GM12878 (cell line): ENCODE data around the gene NT5C1A. TPM values are rescaled to one million over a fixed set of nuclear protein-coding genes. Genes with fewer than 3 reads are reported as not detected.

ENCODE experiments used
- ATAC-seq: fragments of 200-7000 bp; cut with Tn5 transposase; 3 replicates; pipeline ENCODE4 v1.9.1; 2020; ENCODE audit warnings: mild to moderate bottlenecking, moderate library complexity
- BruUV-seq: library from RNA; stranded (reverse); fragments of 400-500 nt; replicated peaks from 2 replicates; lab custom pipeline; 2021; lab: Mats Ljungman, UMichigan
- CTCF ChIA-PET: fragments of 300-600 bp; sonication (Branson Sonifier 250); formaldehyde crosslinking; extraction: SDS; loops from one replicate; lab custom pipeline; 2021; ENCODE audit warnings: inconsistent platforms; lab: Yijun Ruan, JAX
- POLR2A ChIA-PET: fragments of 350-600 bp; formaldehyde crosslinking; extraction: SDS; loops from one replicate; lab custom pipeline; 2021; ENCODE audit warnings: inconsistent platforms; lab: Charles Lee
- RAD21 ChIA-PET: fragments of 300-600 bp; sonication (Branson Sonifier 250); formaldehyde crosslinking; loops from one replicate; lab custom pipeline; 2023; ENCODE audit warnings: antibody characterized with exemption; ENCODE audit not compliant: unreplicated experiment; lab: Charles Lee
- SMC1A ChIA-PET: fragments of 300-600 bp; sonication (Branson Sonifier 250); formaldehyde crosslinking; loops from one replicate; lab custom pipeline; 2023; ENCODE audit not compliant: unreplicated experiment, uncharacterized antibody; lab: Charles Lee
- DNase-seq: peaks from one replicate; pipeline ENCODE4 v3.0.0-alpha.2; 2011; ENCODE audit warnings: low read depth, low spot score
- FAIRE-seq: peaks from 3 replicates; lab custom pipeline; 2011; peaks lifted over from hg19 to GRCh38; lab: Jason Lieb, UNC
- H2AFZ ChIP-seq: 2 replicates; pipeline ENCODE4 v1.6.0; 2011; ENCODE audit warnings: low read depth, low read length, control low read depth; ENCODE audit not compliant: control insufficient read depth
- H3K27ac ChIP-seq: 2 replicates; pipeline ENCODE4 v1.5.1; 2011; ENCODE audit warnings: control low read depth; ENCODE audit not compliant: control insufficient read depth, insufficient read depth
- H3K27me3 ChIP-seq, 2 experiments: replicated peaks in 1 of 2; 2 replicates each; pipeline versions ENCODE4 v1.6.0 to v1.6.1; 2011; ENCODE audit warnings: low read length in 1 of 2; ENCODE audit not compliant: control insufficient read depth in 2 of 2, insufficient read depth in 2 of 2
- H3K36me3 ChIP-seq, 2 experiments: 2 replicates each; pipeline ENCODE4 v1.5.1; 2011; ENCODE audit warnings: low read length in 1 of 2; ENCODE audit not compliant: control insufficient read depth in 2 of 2, insufficient read depth in 2 of 2
- H3K4me1 ChIP-seq: 2 replicates; pipeline ENCODE4 v1.6.1; 2011; ENCODE audit warnings: mild to moderate bottlenecking, low read length, moderate library complexity, mixed read lengths; ENCODE audit not compliant: control insufficient read depth, insufficient read depth
- H3K4me2 ChIP-seq: 2 replicates; pipeline ENCODE4 v1.6.0; 2011; ENCODE audit warnings: control low read depth; ENCODE audit not compliant: control insufficient read depth, insufficient read depth
- H3K4me3 ChIP-seq: fragments of 200-600 bp; sonication (generic); 2 replicates; pipeline ENCODE4 v1.5.1; 2016
- H3K79me2 ChIP-seq: 2 replicates; pipeline ENCODE4 v1.6.0; 2011; ENCODE audit warnings: low read length; ENCODE audit not compliant: control insufficient read depth, insufficient read depth
- H3K9ac ChIP-seq: 2 replicates; pipeline ENCODE4 v1.8.0; 2011; ENCODE audit warnings: low read length, control low read depth, mixed read lengths; ENCODE audit not compliant: control insufficient read depth, insufficient read depth
- H3K9me3 ChIP-seq: replicated peaks from 3 replicates; pipeline ENCODE4 v1.5.1; 2011; ENCODE audit warnings: mild to moderate bottlenecking, low read length; ENCODE audit not compliant: control insufficient read depth, insufficient read depth
- H4K20me1 ChIP-seq: 2 replicates; pipeline ENCODE4 v1.6.0; 2011; ENCODE audit not compliant: control insufficient read depth, insufficient read depth
- BRCA1 ChIP-seq: IDR thresholded peaks from 2 replicates; pipeline ENCODE4 v1.6.1; 2011; ENCODE audit warnings: low read depth, low read length, improper control_type of control experiment
- EP300 ChIP-seq, 2 experiments: fragments of 150-350 bp in 1 of 2; IDR thresholded peaks; 2 replicates each; pipeline ENCODE4 v1.6.1; 2011 to 2012; ENCODE audit warnings: low read depth in 2 of 2, low read length in 2 of 2, borderline replicate concordance in 1 of 2, improper control_type of control experiment in 1 of 2, inconsistent platforms in 1 of 2; ENCODE audit not compliant: control insufficient read depth in 1 of 2
- IRF4 ChIP-seq: IDR thresholded peaks from 2 replicates; pipeline ENCODE4 v1.6.1; 2011; ENCODE audit warnings: low read depth, low read length
- KAT2A ChIP-seq: conservative IDR thresholded peaks from 2 replicates; pipeline ENCODE4 v1.6.1; 2011; ENCODE audit warnings: low read depth, low read length; ENCODE audit not compliant: control insufficient read depth
- KLF5 ChIP-seq: fragments of 450-650 bp; IDR thresholded peaks from 2 replicates; pipeline ENCODE4 v1.6.1; 2014; ENCODE audit warnings: mild to moderate bottlenecking; ENCODE audit not compliant: partially characterized antibody
- MEF2B ChIP-seq: fragments of 450-650 bp; IDR thresholded peaks from 2 replicates; pipeline ENCODE4 v1.6.1; 2018; ENCODE audit warnings: mild to moderate bottlenecking, moderate library complexity; ENCODE audit not compliant: partially characterized antibody, poor library complexity, severe bottlenecking
- NFIC ChIP-seq: IDR thresholded peaks from 2 replicates; pipeline ENCODE4 v1.6.1; 2012; ENCODE audit warnings: low read depth, mild to moderate bottlenecking, inconsistent platforms, low read length, moderate library complexity
- NFYB ChIP-seq: IDR thresholded peaks from 2 replicates; pipeline ENCODE4 v1.6.1; 2011; ENCODE audit warnings: low read depth, mild to moderate bottlenecking, low read length, improper control_type of control experiment, moderate library complexity; ENCODE audit not compliant: insufficient read depth
- NR2F1 ChIP-seq: fragments of 450-650 bp; conservative IDR thresholded peaks from 2 replicates; pipeline ENCODE4 v1.6.1; 2017; ENCODE audit warnings: mild to moderate bottlenecking
- PAX5 ChIP-seq: IDR thresholded peaks from 2 replicates; pipeline ENCODE4 v1.6.1; 2011; ENCODE audit warnings: low read depth, low read length, borderline replicate concordance
- RAD21 ChIP-seq: IDR thresholded peaks from 2 replicates; pipeline ENCODE4 v1.6.1; 2011; ENCODE audit warnings: mild to moderate bottlenecking, low read depth, low read length, moderate library complexity; ENCODE audit not compliant: insufficient read depth
- REST ChIP-seq: IDR thresholded peaks from 2 replicates; pipeline ENCODE4 v1.6.1; 2012; ENCODE audit warnings: mild to moderate bottlenecking, low read depth, low read length
- SP1 ChIP-seq: IDR thresholded peaks from one replicate; pipeline ENCODE4 v1.6.1; 2011; ENCODE audit warnings: low read depth, low read length
- SREBF1 ChIP-seq: IDR thresholded peaks from 2 replicates; pipeline ENCODE4 v1.6.1; 2012; ENCODE audit warnings: mild to moderate bottlenecking, low read length
- SUPT20H ChIP-seq: IDR thresholded peaks from 2 replicates; pipeline ENCODE4 v1.6.1; 2011; ENCODE audit warnings: low read depth, mild to moderate bottlenecking, low read length, moderate library complexity, borderline replicate concordance; ENCODE audit not compliant: control insufficient read depth
- TCF3 ChIP-seq: IDR thresholded peaks from 2 replicates; pipeline ENCODE4 v1.6.1; 2012; ENCODE audit warnings: low read depth, mild to moderate bottlenecking, low read length, borderline replicate concordance; ENCODE audit not compliant: insufficient read depth
- ZNF207 ChIP-seq: fragments of 450-650 bp; IDR thresholded peaks from 2 replicates; pipeline ENCODE4 v1.6.1; 2014; ENCODE audit warnings: antibody characterized with exemption, mild to moderate bottlenecking, borderline replicate concordance
- ZNF592 ChIP-seq: fragments of 450-650 bp; IDR thresholded peaks from 2 replicates; pipeline ENCODE4 v1.6.1; 2017; ENCODE audit warnings: mild to moderate bottlenecking, moderate library complexity
- WGBS: methylation state at CpG from one replicate; pipeline ENCODE4 v1.1.6; 2016; ENCODE audit warnings: low lambda C conversion rate; ENCODE audit not compliant: insufficient replicate concordance, insufficient coverage; ENCODE audit errors: missing lambda C conversion rate; 5-methylcytosine and 5-hydroxymethylcytosine counted together
- in situ Hi-C: fragments of 300-500 bp; cut with MboI; formaldehyde crosslinking; loops from 9 replicates; pipeline ENCODE4 v1.14.3; 2018; ENCODE audit warnings: mixed read lengths
- intact Hi-C: fragments of 100-400 bp; cut with micrococcal nuclease; formaldehyde crosslinking; loops from one replicate; pipeline ENCODE4 v1.14.2; 2022; ENCODE audit not compliant: unreplicated experiment
- polyA plus RNA-seq, 11 experiments: library from polyadenylated mRNA; depleted of rRNA in 4 of 11; unstranded in 6 of 11; stranded (reverse) in 5 of 11; fragments of >200 nt; fragmentation: Nextera tagmentation in 4 of 11; fragmentation: Illumina TruSeq in 1 of 11; extraction: Ambion mirVana in 4 of 11; extraction: Trizol in 1 of 11; gene quantifications; 1 replicate in 1 of 11; 2 replicates in 10 of 11; pipeline versions ENCODE4 v1.2.1 to v1.2.3, GENCODE V29; 2011 to 2016; ENCODE audit warnings: inconsistent platforms in 2 of 11, missing spikeins in 2 of 11, low read depth in 1 of 11
- total RNA-seq, 4 experiments: library from RNA; depleted of rRNA in 3 of 4; stranded (reverse); fragments of >200 nt in 3 of 4; fragmentation: Illumina TruSeq in 1 of 4; extraction: Trizol in 1 of 4; gene quantifications; 2 replicates each; pipeline versions ENCODE4 v1.2.1 to v1.2.3, GENCODE V29; 2013 to 2021

Gene NT5C1A
- total and polyA plus RNA-seq, 10 of the 15 experiments (the other 5 are each of a cell fraction or from before 2014, with no cell fraction given) = 0.05 to 0.77 (median 0.22) TPM; not detected in 1

- ChIA-PET SMC1A (no interaction called here), RAD21 (no interaction called here), CTCF (interaction anchor here (1.6 kb wide), 1 partner anchor 31 kb away, joined by 3 read pairs; no protein-coding TSS in a partner anchor), POLR2A (interaction anchor here (0.5 kb wide), 1 partner anchor 150 kb away, joined by 4 read pairs; no protein-coding TSS in a partner anchor)
- H3K27me3 ChIP-seq = peaks cover 2% of the 10 kb centered on the region in 2 experiments; a peak in 3 of 4 replicates
- WGBS = 56% methylated on average over 16 of the region's 16 CpGs
- H3K4me3 ChIP-seq = no peak overlapping the region
- no peaks in the 10 kb centered on the region for H3K36me3 ChIP-seq
- in situ Hi-C loops (no loop called here), intact Hi-C loops (no loop called here)
- no peaks in the 10 kb centered on the region for H3K9me3 ChIP-seq
- H3K27ac ChIP-seq = no peak overlapping the region
- DNase-seq = no peak
- no TSS peak for BruUV-seq
- ATAC-seq = no peak
- H3K79me2 ChIP-seq = no peaks in the 10 kb centered on the region
- no peak for FAIRE-seq
- H3K4me1 ChIP-seq = peaks cover 1% of the 10 kb centered on the region; the same call in 1 of the 2 replicates
- TF ChIP-seq KLF5 (no peak), EP300 (IDR thresholded peaks at IDR 0.05; ENCODE audit: borderline replicate concordance in 1 of 2, control insufficient read depth in 1 of 2, low read depth in 2 of 2, low read length in 2 of 2) (no peak), REST (no peak), NR2F1 (no peak), BRCA1 (no peak), SREBF1 (no peak), KAT2A (no peak), SUPT20H (no peak), TCF3 (no peak), SP1 (no peak), NFIC (no peak), ZNF207 (no peak), NFYB (no peak), ZNF592 (no peak), IRF4 (no peak), MEF2B (no peak), PAX5 (no peak), RAD21 (no peak)
- H3K4me2 ChIP-seq = no peak overlapping the region
- no peaks in the 10 kb centered on the region for H4K20me1 ChIP-seq
- no peak overlapping the region for H3K9ac ChIP-seq
- H2AFZ ChIP-seq = no peak overlapping the region
These were observed 45.3 kb downstream of the NT5C1A start for GRCh38 chr1:39626646-39627045.
